ENCODE data around the gene PDE2A.

Gene PDE2A

DNA sequence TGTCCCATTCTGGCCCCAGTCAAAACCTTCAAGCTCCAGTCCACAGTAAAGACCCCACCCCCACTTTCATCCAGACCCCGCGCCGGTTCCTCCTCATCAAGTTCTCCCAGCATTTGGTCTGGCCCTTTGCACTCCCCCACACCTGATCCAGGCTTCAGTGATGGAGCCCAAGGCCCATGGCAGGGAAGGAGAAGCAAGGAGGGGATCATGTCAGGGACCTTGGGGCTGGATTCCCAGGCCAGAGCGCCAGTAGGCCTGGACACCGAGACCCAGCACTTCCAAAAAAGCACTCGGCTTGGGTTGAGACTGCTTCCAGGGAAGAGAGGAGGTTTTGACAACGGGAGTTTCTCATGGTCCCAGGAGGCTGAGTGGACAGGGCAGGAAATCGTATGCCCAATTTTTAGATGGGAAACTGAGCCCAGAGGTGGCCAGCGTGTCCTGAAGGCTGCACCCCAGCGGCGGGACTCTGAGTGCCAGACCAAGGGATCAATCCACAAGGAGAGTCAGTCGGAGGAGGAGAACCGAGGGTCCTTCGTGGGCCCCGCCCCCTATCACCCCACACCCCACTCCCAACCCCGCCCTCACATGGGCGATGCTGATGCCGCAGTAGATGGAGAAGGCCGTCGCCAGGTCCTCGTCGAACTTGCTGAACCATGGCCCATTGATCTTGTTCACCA lies 90.5 kb downstream of the PDE2A start:
- ChIA-PET CTCF (no interaction called here), POLR2A (ENCODE audit: low non-redundant PET) (no interaction called here)
- H3K27ac ChIP-seq = no peak overlapping the region
- no peak for DNase-seq (ENCODE audit: low spot score)
- TF ChIP-seq, protein P1, sequence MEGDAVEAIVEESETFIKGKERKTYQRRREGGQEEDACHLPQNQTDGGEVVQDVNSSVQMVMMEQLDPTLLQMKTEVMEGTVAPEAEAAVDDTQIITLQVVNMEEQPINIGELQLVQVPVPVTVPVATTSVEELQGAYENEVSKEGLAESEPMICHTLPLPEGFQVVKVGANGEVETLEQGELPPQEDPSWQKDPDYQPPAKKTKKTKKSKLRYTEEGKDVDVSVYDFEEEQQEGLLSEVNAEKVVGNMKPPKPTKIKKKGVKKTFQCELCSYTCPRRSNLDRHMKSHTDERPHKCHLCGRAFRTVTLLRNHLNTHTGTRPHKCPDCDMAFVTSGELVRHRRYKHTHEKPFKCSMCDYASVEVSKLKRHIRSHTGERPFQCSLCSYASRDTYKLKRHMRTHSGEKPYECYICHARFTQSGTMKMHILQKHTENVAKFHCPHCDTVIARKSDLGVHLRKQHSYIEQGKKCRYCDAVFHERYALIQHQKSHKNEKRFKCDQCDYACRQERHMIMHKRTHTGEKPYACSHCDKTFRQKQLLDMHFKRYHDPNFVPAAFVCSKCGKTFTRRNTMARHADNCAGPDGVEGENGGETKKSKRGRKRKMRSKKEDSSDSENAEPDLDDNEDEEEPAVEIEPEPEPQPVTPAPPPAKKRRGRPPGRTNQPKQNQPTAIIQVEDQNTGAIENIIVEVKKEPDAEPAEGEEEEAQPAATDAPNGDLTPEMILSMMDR (conservative IDR thresholded peaks at IDR 0.05; ENCODE audit: low read depth) = no peak

DNA sequence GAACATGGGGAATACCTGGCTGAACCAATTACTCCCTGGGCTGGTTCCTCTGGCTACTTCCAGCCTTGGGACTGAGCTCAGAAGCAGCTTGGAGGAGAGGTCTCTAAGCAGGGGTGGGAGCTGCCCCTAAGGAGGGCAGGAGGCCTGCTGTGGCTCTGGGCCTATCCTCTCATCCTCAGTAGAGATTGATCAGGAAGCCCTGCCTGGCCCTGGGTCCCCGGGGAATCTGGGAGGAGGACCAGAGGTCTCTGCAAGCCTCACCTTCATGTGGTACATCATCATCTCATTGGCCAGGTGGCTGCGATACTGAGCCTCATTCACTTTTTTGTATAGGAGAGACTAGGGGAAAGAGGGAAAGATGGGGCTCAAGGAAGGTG lies 91.1 kb downstream of the PDE2A start:
- POLR2A ChIA-PET (ENCODE audit: low non-redundant PET) = no interaction called here
- H3K27ac ChIP-seq = no peak overlapping the region
- CTCF ChIA-PET = no interaction called here
- no peak for DNase-seq (ENCODE audit: low spot score)
- TF ChIP-seq, protein P1 (conservative IDR thresholded peaks at IDR 0.05; ENCODE audit: low read depth) = no peak

DNA sequence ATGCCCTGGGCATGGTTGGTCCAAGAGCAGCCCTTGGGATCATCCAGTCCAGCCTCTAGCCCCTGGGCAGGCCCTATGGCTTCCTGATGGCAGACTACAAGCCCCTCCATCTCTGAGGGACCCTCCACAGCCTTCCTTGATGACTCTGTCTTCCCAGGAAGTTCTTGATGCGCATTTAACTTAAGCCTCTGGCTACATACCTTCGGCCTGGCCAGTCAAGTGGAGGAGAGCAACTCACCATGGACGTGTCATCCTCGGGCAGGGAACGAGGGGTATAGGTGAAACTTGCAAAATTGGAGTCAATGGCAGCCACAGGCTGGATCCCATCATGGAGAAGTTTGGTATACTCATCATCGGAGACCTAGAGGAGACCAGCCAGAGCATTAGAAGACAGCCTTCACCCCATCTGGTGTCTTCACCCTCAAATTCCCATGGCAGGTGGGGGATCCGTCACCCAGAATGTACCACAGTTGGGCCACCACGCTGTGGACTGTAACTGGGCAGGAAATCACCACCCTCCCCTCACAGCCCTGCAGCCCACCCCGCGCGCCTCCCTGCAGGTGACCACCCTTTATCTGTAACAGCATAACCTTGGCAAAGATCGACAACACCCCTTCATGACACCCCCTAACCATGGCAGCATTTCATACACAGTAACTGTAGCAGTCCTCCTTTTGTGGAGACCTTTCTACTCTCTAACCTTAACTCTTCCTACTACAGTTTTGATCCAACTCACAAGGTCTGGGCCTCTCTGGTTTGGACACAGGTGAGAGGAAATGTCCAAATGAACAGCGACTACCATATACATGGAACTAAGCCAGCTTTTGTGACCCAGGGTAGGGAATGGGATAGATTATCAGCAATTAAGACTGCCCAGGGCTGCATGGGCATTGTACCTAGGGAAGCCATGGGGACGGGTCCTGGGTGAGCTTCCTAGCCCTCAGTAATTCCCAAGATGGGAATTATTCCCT lies 91.7 kb downstream of the PDE2A start:
- DNase-seq (ENCODE audit: low spot score) = no peak
- POLR2A ChIA-PET (ENCODE audit: low non-redundant PET) = no interaction called here
- CTCF ChIA-PET = interaction anchor here (0.5 kb wide), 1 partner anchor 369 kb away, joined by 3 read pairs; no protein-coding TSS in a partner anchor
- TF ChIP-seq, protein P1 (conservative IDR thresholded peaks at IDR 0.05; ENCODE audit: low read depth) = no peak
- no peak overlapping the region for H3K27ac ChIP-seq

DNA sequence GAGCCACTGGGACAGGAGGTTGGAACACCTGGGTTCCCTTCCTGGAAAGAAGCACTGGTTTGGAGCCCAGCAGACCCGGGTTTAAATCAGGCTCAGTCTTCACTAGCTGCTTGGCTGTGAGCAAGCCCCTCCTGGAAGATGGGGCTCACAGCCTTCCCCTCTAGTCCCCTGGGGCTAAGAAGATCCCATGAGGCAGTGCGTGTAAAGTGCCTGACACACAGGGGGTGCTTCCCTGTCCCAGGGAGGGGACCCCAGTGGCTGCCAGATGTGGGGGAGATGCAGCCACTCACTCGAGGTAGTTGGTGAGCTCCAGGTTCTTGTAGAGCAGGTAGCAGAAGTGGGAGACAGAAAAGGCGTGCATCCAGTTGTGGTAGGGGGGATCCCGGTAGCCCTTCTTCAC lies 93.2 kb downstream of the PDE2A start:
- H3K27ac ChIP-seq = no peak overlapping the region
- TF ChIP-seq, protein P1 (conservative IDR thresholded peaks at IDR 0.05; ENCODE audit: low read depth) = no peak
- no peak for DNase-seq (ENCODE audit: low spot score)
- ChIA-PET POLR2A (ENCODE audit: low non-redundant PET) (no interaction called here), CTCF (interaction anchor here (1.5 kb wide), 1 partner anchor 110 kb away, joined by 7 read pairs; no protein-coding TSS in a partner anchor)

DNA sequence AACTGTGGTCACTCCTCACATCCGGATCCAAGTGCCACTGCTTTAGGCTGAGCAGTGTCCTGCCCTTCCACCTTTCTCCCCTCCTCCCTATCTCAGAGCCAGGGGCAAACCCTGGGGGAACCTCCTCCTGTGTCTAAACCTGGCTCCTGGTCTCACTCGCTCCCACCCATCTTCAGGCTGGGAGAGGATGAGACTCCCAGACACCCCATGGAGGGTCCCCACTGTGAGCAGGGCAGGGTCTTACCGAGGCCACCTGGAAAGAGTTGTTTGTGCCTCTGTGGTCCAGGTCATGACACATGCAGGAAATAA lies 93.6 kb downstream of the PDE2A start:
- POLR2A ChIA-PET (ENCODE audit: low non-redundant PET) = no interaction called here
- TF ChIP-seq, protein P1 (conservative IDR thresholded peaks at IDR 0.05; ENCODE audit: low read depth) = no peak
- no peak overlapping the region for H3K27ac ChIP-seq
- DNase-seq (ENCODE audit: low spot score) = no peak
- CTCF ChIA-PET = interaction anchor here (1.5 kb wide), 1 partner anchor 109 kb away, joined by 7 read pairs; no protein-coding TSS in a partner anchor

DNA sequence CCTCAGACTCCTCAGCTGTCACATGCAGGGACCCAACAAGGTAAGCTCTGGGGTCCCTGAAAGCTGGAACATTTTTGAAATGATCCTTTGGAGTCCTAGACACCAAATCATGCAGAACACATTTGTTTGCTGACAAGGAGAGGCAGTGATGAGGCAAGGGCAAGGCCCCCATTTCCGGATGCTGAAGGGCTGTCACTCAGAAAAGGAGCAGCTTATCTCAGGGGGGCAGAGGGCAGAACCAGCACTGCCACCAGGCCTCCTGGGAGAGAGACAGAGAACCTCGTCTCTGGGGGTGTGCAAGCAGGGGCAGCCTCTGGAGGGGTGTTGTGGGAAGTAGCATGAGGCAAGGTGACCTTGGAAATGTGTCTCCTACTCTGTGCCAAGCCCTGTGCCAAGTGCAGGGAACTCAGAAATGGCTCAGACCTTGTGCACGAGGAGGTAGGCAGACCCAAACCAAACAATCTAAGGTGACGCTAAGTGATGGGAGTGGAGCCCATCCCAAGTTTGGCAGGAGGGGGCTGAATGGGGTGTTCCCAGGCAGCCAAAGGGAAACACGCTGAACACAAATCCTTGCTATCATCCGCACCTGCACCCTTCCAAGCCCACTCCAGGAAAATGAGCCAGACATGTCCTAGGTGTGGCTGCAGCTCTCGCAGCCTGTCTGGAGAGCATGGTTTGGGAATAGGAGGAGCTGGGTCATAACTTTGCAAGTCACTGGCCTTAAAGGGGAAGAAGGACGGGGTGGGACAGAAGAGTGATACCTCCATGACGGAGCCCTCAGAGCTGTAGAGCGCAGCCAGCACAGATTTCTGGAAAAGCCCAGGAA lies 94.2 kb downstream of the PDE2A start:
- POLR2A ChIA-PET (ENCODE audit: low non-redundant PET) = no interaction called here
- CTCF ChIA-PET = interaction anchor here (0.7 to 1.5 kb wide), 2 partner anchors 34 to 109 kb away, joined by 4 to 7 read pairs; no protein-coding TSS in a partner anchor
- no peak overlapping the region for H3K27ac ChIP-seq
- TF ChIP-seq, protein P1 (conservative IDR thresholded peaks at IDR 0.05; ENCODE audit: low read depth) = no peak
- no peak for DNase-seq (ENCODE audit: low spot score)
